HG02938 (cell line): ENCODE data around the gene ZYG11A.

Experiments
- ATAC-seq: cut with Tn5 transposase; IDR thresholded peaks from one replicate; pipeline ENCODE4 v1.9.1; 2021; ENCODE audit warnings: mild to moderate bottlenecking, moderate library complexity; ENCODE audit not compliant: unreplicated experiment

ZYG11A gene

GRCh38 chr1:52876843-52877242 is 34.3 kb downstream of the ZYG11A start:
- no peak for ATAC-seq

- no peak for ATAC-seq
Measured at GRCh38 chr1:52877554-52877953, 35.0 kb downstream of the ZYG11A start.

GRCh38 chr1:52880206-52880605 is 37.6 kb downstream of the ZYG11A start:
- no peak for ATAC-seq

DNA sequence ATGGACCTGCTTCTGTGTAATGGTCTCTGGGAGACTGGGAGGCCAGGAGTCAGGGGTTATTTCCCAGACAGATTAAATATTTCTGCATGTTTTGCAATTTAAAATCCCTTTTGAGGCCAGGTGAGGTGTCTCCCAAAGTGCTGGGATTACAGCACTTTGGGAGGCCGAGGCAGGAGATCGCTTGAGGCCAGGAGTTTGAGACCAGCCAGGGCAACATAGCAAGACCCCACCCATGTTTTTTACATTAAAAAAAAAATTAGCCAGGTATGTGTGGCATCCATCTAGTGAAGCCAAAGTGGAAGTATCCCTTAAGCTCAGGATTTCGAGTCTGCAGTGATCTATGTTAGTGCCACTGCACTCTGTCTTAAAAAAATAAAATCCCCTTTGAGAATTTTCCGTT is 44.9 kb downstream of the ZYG11A start:
- no peak for ATAC-seq

- ATAC-seq: no peak
Measured at GRCh38 chr1:52892424-52893215, 50.1 kb downstream of the ZYG11A start.

DNA sequence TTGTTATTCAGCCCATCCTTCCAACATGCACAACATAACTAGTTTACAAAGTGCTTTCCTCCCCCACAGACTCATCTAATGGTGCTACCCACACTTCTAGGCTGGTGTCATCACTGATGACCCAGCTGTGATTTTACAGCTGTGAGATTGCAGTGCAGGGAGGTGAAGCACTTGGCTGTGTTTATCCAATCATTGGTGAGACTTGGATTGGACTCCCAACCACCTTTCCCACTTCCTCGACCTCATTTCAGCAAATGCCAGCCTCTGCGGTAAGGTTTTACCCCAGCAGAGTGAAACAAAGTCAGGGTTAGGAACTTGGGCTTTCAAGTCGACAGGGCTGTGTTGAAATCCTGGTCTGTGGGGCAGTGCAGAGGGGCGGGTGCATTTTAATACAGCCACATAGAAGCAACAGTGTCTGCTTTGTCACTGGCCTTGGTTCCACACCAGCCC is 56.9 kb downstream of the ZYG11A start:
- ATAC-seq: no peak

DNA sequence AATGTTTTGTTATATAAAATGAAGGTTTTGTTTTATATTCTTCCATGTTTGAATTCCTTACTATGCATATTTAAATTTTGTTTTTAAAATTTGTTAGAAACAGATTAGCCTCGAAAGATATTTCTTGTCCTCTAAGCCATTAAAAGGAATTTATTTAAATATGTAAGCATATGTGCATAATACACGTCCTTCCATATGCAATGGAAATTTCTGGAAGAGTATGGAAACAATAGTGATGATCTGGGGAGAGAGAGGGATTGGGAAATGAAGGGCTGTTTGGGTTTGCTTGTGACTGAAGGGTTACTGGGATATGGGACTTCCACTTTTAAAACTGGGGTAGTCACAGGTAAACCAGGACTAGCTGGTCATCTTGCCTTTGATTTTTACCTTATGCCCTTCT is 57.8 kb downstream of the ZYG11A start:
- ATAC-seq: no peak

GRCh38 chr1:52901384-52901783 is 58.8 kb downstream of the ZYG11A start:
- ATAC-seq: no peak

DNA sequence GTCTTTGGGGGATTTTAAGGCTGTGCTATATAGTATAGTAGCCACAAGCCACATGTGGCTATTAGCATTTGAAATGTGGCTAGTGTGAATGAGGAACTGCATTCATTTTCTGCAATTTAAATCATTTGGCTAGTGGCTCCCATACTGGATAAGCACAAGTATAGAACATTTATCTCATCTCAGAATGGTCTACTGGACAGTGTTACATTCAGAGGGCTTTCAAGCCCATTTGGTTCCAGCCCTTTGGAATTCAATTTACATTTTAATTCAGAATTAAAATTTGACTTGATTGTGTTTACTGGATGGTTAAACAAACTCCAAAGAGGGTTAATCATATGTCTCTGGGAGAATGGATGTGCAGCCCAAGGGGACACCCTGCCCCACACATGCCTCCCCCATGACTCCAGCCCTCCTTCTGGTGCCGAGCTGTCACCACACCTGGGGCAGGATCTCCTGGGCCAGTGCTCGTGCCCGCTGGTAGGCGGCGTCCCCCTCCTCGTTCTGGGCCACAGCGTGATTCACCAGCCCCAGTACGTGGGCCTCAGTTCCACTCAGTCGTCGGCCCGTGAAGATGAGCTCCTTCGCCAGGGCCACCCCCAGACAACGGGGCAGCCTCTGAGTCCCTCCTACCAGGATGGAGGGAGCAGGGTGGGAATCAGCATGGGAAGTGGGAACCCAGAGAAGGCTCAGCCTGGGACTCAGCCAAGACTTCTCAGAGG is 61.8 kb downstream of the ZYG11A start:
- ATAC-seq: no peak

DNA sequence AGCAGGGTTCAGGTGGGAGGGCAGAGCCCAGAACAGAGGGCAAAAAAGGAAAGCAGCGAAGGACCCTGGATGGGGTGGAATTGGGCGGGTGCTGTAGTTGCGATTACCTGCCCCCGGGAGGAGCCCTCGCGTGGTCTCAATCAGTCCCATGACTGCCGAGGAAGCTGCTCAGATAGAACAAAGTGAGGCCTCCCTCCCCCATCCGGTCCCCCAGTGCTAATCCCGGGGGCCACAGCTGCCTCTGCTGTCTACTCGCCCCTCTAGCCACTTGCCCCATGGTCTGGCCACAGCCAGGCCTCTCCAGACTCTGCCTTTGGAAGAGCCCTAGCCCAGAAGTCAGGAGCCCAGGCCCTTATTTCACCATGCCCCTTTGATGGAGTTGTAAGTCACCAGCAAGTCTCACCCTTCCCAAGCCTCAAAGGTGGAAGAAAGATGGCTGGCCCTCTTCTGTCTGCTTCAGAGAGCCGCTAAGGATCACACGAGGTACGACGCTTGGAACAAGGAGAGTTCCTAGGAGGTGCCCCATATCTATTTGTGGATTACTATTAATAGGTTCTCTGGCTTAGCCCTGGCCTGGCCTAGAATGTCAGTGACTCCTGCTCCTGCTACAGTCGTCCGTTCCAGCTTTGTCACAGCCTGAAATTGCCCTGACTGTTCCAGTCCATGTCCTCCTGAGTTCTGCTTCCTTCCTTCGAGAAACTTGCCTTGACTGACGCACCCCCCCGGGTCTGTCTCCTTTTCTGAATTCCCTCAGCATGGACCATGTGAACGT is 62.6 kb downstream of the ZYG11A start:
- ATAC-seq: no peak

DNA sequence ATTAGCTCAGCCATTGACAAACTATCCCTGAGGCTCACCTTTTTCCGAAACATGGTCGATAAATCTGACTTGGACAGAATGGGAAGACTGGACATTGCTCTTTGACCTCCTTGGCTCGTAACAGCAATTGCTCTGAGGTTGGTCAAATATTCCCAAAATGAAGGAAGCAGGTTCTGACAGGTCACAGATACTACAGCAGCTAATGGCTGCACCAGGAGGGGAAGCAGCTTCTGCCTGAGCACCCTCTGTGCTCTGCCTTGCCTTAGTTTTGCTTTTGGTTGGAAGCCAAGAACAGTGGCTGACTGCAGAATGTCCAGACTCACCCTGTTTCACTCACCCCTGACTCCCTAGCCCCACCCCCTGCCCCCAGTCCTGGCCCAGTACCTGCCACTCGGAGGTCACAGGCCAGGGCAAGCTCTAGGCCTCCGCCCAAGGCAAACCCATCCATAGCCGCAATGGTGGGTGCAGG is 63.6 kb downstream of the ZYG11A start:
- no peak for ATAC-seq

- no peak for ATAC-seq
Measured at GRCh38 chr1:52907068-52907811, 64.7 kb downstream of the ZYG11A start.

DNA sequence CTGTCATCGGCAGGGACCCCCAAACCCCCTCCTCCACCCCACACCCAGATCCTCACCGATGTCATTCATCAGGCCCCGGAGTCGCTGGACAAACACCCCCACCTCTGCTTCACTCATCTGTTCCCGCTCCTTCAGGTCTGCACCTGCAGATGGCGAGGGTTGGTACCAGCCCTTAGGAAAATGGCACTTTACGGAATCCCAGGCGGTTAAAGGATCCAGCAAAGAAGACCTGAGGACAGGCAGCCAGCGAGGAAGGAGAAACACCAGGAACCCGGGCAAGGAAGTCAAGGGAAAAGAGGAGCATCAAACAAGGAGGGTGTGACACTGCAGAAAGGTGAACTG is 65.2 kb downstream of the ZYG11A start:
- no peak for ATAC-seq

- no peak for ATAC-seq
Measured at GRCh38 chr1:52911541-52911940, 69.0 kb downstream of the ZYG11A start.

DNA sequence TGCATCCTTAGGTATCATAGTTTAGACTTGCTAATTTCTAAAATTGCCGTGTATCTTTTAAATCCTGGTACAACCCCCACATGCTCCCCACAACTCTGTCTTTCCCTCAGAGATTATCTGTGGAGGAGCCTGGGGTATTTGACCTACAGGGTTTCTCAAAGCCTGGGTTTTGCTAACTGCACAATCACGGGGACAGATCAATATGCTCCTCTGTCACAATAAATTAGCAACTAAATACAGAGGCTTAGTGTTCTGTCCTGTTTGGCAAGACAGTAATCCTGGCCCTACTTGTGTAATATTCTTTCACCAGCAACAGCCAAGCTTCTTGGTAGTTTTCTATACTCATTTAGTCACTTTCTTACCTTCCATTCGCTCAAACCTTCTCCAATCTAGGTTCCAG is 70.5 kb downstream of the ZYG11A start:
- no peak for ATAC-seq

- ATAC-seq: no peak
Measured at GRCh38 chr1:52913537-52913936, 71.0 kb downstream of the ZYG11A start.

DNA sequence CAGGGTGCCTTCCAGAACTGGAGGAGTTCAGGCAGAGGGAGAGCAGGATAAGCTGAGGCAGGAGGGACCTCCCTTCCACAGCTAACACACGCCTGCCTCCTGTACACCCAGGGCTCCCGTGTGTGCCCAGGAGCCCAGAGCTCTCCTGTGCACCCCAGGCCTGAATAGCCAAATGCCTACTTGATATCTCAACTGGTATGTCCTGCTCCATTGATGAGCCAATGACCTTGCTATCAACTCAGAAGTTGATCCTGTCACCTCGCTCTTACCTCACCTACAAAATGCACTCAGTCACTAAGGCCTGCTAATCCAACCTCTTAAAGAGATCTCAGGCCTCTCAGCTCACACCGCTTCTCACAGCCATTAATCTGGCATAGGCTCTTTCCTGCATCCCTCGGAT is 71.9 kb downstream of the ZYG11A start:
- no peak for ATAC-seq

GRCh38 chr1:52915211-52915854 is 72.8 kb downstream of the ZYG11A start:
- ATAC-seq: no peak

DNA sequence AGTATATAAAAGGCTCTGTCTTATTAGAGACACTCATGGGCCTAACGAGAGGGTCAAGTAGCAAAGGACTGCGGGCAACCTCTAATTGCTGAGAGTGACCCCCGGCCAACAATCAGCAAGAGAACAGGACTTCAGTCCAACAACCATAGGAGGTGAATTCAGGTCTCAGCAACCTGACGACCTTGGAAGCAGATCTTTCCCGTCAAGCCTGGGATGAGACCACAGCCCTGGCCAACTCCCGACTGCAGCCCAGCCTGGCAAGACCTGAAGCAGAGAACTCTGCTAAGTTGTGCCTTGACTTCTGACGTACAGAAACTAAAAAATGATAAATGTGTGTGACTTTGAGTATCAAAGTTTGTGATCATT is 73.3 kb downstream of the ZYG11A start:
- no peak for ATAC-seq

DNA sequence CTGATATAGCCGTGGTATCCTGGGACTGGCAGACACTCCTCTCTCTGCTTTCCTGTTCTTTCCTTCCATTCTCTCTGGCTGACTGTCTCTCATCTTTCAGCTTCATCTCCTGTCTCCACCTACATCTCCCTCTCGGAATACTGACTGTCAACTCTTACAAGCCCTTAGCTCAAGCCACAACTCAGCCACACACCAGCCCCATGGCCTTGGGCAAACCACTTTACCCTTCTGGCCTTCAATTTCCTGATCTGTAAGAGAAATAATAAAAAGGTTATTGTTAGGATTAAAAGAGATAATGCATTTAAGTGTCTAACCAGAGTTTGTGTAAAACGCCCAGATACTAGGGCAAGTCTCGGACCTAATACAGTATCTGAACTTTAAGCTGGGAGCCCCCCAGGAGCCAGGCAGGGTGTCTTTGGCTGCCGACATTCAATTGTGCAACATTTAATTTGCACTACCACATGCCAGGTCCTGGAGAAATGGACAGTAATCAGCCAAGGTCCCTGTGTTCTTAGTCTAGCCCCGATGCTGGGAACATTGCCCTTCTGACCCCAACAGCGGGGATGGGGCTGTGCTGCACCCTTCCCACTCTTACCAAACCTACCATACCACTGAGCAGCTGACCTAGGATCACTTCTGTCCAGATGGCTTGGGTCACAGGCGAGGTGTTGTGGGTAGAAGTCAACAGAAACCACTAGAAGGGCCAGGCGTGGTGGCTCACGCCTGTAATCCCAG is 73.8 kb downstream of the ZYG11A start:
- ATAC-seq: no peak
